HG02973 (cell line): ENCODE measurements around the gene RADIL.

Source experiments
- ATAC-seq: cut with Tn5 transposase; IDR thresholded peaks from one replicate; pipeline ENCODE4 v1.9.1; 2021; ENCODE audit warnings: moderate library complexity; ENCODE audit not compliant: unreplicated experiment

The RADIL gene

DNA sequence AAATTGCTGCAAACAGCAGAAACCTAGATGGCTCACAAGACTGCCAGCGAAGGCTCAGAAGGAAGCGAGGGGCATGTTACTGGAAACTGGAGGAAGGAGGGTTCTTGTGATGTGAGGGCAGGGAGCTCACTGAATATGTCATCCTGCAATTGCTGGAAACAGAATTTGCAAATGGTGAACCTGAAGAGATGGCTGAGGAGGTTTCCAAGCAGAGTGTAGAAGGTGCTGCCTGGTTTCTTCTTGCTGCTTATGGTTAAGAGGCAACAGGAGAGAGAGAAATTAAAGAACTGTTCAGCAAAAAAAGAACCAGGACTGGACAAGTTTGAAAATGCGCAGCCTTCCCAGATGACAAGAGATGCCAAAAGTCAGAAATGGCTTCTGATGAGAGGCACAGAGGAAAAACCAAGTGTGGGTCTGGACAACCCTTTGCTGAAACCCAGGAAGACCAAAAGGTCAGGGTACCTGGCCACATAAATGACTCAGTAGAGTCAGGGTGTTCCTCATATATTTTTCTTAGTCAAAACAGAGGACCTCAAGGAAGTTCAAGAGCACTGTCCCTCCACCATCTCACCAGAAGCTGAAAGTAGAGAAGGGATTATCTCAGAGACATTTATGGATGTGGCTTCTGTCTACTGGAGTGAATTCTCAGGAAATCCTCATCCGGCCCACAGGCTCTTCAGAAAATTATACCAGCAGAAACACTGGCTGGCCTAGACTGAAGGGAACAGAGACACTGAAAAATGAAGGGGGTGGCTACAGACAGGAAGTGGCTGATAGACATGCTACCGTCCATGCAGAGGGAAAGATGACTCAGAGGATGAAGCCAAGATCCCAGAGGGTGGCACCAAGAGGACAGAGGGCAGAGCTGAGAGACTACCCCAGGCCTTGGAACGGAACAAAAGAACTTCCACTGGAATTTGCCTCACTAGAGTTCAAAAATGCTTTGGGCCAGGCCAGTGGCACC, 31.8 kb downstream of the RADIL start:
- no peak for ATAC-seq

DNA sequence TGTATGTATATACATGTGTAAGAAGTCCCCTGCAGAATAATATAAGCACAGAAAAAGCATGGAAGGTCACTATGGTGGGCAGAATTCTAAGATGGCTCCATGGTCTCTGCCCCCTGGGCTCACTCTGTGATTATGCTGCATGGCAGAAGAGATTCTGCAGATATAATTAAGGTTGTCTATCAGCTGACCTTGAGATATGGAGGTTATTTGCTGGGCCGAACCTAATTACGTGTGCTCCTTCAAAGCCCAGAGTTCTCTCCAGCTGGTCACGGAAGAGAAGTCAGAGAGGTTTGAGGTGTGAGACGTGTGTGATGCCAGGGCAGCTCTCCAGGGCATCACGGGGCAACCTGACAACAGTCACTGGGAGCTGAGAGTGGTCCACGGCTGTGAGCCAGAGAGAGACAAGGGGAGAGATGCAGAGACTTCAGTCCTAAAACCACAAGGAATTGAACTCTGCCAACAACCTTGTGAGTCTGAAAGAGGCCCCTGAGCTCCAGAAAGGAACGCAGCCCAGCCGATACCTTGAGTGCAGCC, 33.2 kb downstream of the RADIL start:
- ATAC-seq: no peak

DNA sequence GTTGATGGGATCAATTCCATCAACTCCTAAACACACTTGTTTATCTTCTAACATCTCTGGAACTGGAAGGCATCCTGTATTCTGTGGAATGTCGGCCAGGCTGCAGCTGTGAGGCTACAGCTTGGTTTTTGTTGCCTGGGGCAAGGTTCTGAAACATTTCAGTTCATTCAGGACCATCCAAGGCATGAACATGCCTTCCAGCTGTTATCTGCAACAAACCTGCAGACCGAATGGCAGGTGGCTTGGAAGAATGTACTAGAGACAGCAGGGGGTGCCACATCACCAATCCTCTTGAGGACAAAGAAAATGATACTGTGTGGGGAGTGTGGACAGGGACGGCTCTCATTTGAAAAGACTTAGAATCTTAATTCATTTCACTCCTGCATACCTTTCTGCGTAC, 34.1 kb downstream of the RADIL start:
- ATAC-seq: no peak

DNA sequence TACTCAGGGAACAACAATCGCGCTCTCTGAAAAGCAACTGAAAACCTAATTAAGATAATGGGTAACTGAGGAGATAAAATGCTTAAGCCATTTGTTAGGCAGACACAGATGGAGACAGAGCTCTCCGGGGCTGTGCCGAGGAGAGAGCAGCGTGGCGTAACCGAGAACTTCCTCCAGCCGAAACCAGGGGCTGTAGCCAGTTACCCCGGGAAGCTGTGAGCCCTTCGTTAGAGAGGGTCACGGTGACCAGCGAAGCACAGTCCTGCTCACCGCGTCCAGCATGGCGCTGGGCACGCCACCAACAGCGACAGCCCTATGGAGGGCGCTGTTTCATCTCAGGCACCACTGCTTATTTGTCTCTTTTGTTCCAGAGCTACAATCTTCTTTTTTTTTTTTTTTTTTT, 37.8 kb downstream of the RADIL start:
- ATAC-seq: no peak

DNA sequence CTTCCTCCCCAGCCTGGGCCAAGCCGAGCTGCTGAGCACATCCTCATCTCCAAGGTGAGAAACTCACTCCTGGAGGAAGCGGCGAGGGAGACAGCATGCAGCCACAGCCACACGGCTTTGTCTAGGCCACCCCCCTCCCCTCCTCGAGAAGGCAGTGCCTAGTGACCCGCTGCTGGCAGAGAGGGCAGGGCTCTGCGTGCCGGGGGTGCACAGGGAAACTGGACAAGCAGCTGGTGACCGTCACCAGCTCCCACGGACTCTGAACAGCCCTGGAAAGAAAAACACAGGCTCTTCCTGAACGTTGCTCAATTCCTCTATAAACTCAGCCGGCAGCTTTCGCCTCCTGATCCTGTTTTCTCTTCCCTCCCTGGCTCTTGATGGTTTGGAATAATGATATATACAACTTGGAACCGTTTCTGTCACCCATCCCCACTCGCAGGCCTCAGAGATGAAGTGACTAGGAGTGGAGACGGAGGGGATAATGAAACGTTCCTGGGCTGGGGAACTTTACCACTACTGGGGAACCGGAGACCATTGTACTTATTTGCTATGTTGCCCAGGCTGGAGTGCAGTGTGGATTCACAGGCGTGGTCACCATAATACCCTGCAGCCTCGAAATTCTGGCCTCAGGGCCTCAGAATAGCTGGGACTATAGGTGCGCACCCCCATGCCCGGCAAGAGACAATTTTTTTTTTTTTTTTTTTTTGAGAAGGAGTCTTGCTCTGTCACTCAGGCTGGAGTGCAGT, 41.0 kb downstream of the RADIL start:
- no peak for ATAC-seq

DNA sequence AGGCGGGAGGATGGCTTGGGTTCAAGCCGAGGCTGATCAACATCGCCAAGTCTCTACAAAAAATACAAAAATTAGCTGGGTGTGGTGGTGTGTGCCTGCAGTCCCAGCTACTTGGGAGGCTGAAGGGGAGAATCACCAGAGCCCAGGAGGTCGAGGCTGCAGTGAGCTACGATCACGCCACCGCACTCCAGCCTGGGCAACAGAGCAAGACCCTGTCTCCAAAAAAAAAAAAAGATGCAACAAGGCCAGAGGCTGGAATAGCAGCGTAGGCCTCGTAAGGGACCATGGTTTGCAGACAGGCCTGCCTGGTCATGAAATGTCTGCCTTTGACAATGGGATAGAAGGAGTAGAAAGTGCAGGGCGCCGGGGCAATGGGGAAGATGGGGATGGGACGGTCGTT, 41.7 kb downstream of the RADIL start:
- ATAC-seq: no peak

DNA sequence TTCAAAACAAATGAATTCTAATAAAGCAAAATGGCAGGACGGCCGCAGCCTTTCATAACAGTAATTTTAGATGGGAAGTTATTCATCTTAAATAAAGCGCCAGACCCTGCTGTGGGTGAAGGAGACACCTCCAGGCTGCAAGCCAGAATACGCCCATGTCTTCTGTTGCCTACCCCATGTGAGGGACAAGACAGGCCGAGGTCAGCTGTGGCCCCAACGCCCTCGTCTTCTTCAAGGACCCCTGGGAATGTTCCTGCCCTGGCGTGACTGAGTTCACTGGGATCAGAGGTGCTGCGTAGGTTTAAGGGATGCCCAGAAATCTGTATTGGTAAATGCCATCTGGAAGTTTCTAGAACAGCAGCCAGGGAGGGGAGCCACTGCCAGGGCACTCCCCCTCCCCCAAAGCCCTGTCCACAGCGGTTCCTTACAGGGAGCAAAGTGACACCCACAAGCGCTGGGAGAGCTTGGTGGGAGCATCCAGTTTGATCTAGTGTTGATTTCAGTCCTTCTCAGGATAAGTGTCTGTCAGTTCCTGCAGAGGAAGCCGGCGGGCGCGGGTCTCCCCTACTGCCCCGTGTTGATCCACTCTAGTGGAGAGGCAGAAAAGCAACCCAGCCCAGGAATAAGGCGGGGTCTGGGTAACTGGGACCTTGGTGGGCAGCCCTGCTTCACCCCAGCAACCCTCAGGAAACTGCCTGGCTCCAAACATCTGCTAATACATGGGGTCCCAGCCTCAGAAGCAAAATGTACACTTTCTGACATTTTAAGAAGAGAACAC, 42.3 kb downstream of the RADIL start:
- no peak for ATAC-seq

DNA sequence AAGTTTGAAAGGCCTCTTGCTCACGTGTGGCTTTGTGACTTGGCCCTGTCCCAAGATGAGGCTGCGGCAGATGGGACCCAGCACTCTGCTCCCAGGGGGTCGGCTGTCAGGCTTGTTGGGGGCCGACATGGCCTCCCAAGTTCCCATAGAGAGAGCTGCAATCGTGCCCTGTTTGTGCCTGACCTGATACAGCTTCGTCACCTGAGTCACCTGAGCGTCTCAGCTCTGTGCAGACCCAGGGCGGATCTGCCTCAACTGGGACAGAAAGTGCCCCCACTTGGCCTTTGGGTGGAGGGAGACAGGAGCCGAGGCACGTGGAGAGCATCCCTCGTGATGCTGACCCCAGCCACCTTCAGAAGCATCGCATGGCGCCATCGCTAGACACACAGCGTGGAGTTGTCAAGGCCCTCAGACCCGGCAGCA, 43.4 kb downstream of the RADIL start:
- no peak for ATAC-seq

DNA sequence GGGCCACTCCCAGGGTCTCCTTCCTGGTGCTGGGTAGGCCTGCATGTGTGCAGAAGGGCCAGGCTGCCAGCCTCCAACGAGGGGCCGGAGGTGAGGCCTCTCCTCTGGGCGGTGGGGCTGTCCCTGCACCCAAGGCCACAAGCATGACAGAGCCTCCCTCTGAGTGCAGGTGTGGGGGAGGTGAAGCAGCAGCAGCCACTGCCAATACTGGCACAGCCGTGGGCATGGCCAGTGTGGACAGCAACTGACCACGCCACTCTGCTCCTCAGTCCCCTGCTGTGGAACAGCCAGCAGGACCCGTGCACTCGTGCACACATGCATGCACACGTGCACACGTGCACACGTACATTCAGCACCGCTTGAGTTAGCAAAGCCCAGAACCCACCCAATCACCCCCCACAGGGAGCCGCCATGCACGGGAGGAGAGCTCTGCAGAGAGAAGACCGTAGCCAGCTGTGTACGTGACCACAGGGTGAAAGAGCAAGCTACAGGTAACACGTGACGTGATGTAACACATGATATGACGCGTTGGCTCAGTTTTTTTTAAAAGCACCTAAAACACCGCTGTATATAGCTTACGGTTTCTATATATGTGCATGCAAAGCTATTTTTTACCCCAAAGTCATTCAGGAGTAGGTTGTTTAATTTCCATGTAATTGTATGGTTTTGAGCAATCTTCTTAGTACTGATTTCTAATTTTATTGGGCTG, 44.7 kb downstream of the RADIL start:
- ATAC-seq: no peak

DNA sequence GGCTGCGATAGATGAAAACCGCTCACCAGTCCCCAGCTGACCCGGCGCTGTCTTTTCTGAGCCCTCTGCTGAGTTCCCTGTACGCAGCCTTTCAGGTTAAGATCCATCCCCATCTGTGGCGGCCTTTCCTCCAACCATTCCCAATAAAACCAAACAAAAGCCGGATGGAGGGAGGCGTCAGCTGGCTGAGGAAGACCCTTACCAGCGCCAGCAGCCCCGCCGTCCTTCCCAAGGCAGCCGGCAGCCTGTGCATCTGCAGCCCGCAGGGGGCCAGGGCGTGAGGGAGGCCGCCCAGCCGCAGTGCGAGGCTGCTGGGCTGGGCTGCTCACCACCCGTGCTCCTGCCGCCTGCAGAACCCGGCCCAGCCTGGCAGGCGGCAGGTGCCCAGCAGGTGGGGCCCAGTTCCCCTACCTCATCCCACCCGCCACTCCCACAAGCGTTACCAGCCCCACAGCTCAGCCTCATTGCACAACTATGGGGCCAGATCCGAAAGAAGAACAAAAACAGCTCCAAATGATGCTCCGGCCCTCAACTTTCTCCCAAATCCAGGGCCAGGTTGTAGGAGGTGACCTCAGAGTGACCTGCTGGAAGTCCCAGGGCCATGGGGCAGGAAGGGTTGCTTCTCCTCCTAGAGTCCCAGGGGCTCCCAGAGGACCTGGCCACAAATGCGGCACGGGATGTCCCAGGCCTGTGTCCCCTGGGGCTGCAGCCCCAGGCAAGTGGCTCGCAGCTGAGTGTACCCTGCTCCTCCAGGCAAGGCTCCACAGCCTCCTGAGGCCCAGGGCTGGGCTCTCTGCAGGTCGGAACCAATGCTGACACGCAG, 45.5 kb downstream of the RADIL start:
- no peak for ATAC-seq

DNA sequence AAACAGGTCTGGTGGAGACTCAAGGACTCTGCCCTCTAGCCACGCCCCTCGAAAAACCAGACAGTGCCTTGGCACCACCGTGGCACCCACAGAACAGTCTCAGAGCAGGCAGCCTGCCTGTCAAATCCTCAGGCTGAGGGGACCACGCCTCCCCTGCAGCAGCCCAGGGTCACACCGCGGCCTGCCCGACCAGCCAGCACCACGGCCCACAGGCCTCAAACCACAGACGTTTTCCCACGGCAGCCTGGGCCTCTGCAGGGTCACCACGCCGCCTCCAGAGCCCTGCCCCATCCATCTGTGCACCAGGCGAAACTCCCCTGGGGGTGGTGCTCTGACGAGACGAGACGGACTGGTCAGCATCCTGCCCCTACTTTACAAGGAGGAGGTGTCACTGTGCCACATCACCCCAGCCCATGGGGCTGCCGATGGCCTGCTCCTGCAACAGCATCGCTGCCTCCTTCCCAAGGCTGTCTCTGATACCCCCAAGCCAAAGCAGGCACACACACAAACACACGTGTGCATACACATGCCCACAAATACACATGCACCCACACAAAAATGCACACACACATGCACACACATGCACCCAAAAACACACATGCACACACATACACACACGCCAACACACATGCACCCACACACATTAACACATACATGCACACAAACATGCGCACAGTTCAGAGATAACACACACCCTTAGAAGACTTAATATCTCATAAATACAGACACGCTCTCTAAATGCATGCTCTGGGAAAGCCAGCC, 46.3 kb downstream of the RADIL start:
- ATAC-seq: no peak

DNA sequence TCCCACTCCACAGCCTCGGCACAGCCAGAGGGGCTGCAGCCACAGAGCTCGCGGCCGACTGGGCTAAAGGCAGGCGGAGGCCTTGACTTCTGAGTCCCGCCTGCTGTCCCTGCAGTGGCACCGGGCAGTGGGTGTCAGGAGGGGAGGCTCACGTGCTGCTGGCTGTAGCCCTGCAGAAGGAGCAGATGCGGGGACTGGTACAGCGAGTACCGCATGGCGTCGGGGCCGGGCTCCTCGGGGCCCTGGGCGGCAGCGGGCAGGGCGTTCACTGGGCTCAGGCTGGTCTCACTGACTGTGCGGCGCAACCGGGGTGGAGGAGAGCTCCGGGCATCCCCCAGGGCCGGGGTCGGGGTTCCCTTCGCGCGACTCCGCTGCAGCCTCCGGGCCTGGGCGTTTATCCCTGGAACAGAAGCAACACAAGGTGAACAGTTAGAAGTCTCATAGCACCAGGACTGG, 47.3 kb downstream of the RADIL start:
- ATAC-seq: no peak

DNA sequence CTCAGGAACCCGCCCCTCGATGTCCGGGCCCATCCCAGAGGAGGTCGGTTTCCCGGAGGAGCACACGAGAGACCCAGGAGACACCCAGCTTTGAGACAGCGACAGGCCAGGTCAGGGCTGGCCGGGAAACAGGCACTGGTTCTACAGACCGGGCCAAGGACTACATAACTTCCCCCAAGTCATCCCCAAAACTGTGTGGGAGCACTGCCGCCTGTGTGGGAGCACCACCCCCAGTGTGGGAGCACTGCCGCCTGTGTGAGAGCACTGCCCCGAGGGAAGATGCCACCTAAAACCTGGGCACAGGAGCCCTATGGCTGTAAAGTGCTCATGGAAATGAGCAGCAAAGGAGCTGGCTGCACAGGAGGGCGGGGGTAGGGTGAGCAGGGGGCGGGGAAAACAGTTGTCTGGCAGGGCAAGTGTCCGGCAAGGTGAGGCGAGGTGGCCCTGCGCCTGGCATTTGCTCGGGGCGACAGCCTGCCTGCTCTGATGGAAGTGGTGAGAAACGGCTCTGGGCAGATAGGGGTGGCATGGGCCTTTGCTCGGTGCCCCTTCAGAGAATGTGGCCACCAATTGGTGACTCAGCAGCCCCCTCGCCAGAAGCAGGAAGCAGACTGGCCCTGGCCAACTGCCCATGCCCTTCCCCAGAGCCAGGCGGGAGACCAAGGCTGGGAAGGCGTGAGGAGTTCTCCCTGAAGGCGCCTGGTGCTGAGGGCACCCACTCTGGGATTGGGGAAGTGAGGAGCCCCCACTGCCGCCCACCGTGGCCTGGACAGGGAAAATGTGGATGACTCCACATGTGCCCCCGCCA, 47.9 kb downstream of the RADIL start:
- no peak for ATAC-seq

DNA sequence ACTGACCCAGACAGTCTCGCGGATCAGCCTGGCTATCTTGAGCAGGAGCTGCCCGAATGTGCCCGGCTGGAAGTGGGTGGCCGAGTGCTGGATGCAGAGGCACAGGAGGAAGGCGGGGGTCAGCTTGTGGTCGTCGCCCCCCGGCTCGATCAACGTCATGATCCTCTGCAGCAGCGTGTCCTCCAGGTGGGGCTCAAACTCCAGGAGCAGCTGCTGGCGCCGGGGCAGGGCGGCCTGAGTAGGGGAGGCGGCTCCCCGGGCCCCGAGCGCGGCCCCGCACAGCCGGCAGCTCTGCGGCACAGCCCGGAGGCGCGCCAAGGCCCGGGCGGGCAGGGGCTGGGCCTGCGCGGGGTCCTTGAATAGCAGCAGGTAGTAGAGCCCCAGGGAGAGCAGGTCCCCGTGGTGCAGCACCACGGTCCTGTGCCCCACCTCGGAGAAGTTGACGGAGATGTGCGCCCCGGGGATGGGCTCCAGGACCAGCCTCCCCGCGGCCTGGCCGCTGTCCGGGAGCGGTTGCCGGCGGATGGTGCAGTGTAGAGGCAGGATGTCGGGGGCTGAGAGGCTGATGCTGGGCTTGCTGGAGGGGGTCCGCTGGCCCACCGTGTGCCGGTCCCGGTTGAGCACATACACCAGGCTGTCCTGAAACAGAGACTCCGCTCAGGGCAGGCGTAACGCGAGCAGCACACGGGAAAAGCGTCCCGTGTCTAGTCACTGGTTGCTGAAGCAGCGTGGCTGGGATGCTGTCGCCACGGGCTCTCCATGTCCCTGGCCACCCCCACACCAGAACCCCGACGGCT, 48.7 kb downstream of the RADIL start:
- ATAC-seq: no peak

DNA sequence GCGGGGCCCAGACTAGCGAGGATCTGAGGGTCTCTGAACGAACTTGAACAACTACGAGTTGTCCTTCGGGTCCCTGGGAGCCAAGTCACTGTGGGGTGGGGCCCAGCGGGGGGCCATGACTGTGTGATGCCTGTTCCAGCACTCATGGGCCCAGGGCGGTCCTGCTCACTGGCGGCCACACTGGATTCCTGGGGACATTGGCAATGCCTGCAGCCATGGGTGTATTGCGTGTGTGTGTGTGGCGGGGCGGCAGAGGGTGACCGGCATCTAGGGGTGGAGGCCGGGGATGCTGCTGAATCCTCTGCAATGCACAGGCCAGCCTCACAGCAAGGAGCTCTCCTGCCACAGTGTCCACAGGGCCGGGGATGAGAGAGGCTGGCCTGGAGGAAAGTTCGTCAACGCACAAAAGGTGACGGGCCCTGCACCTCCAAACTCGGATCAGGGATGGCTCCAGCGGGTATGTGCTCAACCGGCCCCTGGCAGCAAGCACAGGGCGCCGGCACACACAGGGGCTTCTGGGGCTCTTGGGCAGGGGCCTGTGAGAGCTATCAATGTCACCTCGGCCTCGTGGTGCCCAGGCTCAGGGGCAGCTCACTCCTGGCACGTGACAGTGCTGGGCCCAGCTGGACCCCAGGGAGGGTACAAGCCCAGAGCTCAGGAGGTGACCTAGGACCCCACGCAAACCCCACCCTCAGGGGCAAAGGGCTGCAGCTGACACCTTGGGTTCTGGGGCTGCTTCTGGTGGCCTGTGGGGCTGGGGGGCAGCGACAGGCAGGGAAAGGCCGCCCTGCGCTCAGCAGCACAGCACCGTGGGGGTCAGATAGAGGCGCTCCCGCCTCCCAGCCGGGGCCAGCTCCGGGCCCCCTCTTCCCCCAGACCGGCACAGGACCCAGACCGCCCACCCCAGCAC, 49.6 kb downstream of the RADIL start:
- no peak for ATAC-seq

DNA sequence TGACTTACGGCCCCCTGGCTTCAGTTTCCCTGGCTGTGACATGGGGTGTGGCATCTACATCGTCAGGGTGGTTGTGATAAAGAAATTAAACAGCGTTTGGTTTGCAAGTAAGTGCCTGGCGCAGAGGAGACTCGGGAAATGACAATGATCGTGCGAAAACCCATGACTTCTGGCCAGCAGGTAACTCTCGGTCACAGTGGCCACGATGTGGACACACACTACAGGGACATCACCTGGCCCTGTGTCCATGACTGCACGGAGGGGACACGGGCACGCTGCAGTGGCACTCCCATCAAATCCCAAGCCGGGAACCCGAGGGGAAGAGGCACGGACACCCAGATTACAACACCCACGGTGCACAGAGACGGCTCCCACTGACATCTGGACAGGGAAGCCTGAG, 50.3 kb downstream of the RADIL start:
- ATAC-seq: no peak
